Activated naive CD4-positive, alpha-beta T cell treated with anti-CD3 and anti-CD28 coated beads for 36 hours (primary cell): Measurements from ENCODE around the gene KIF21A. TPM values are rescaled to one million over a fixed set of nuclear protein-coding genes. Genes with fewer than 3 reads are reported as not detected.

Experiments used
- CTCF ChIA-PET: fragments of 350-600 bp; sonication (Branson Sonifier 250); formaldehyde crosslinking; loops from one replicate; lab custom pipeline; 2021; ENCODE audit warnings: antibody characterized with exemption; lab: Charles Lee
- DNase-seq: peaks from one replicate; pipeline ENCODE4 v3.0.0-alpha.2; 2020
- H3K27ac Mint-ChIP-seq: one replicate; pipeline ENCODE4 v1.8.0; 2021; ENCODE audit warnings: mild to moderate bottlenecking, mixed read lengths
- H3K27me3 Mint-ChIP-seq: one replicate; pipeline ENCODE4 v1.8.0; 2021; ENCODE audit warnings: low read depth, mixed read lengths
- H3K36me3 Mint-ChIP-seq: one replicate; pipeline ENCODE4 v1.8.0; 2021; ENCODE audit warnings: low read depth, mixed read lengths
- H3K4me1 Mint-ChIP-seq: one replicate; pipeline ENCODE4 v1.8.0; 2021; ENCODE audit warnings: low read depth, mixed read lengths
- H3K4me3 Mint-ChIP-seq: one replicate; pipeline ENCODE4 v1.8.0; 2021; ENCODE audit warnings: mild to moderate bottlenecking, moderate library complexity, mixed read lengths
- H3K9me3 Mint-ChIP-seq: one replicate; pipeline ENCODE4 v1.8.0; 2021; ENCODE audit warnings: mixed read lengths
- intact Hi-C: fragments of 100-400 bp; cut with micrococcal nuclease; formaldehyde crosslinking; loops from one replicate; pipeline ENCODE4 v1.15.1; 2023
- total RNA-seq, 2 experiments: library from RNA; stranded (reverse); gene quantifications; one replicate each; pipeline ENCODE4 v1.2.3, GENCODE V29; 2021

The KIF21A gene
- total RNA-seq, 2 experiments from 2014 or later = 21.4 to 22.0 TPM

DNA sequence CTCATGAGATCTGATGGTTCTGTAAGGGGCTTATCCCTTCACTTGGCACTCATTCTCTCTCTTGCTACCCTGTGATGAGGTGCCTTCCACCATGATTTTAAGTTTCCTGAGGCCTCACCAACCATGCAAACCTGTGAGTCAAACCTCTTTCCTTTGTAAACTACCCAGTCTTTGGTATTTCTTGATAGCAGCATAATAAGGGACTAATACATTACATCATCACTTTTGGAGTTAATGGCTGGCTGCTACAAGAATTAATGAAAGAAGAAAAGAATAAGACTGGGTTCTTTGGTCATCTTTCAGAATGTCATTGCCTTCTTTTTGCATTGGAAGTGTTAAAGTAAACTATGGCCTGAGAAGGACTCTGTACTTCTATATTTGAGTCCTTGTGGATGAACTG lies 5.1 kb upstream of the KIF21A start:
- Mint-ChIP-seq H3K4me1 (peaks cover 3% of the 10 kb centered on the region), H3K27ac (no peak overlapping the region), H3K9me3 (no peaks in the 10 kb centered on the region), H3K4me3 (no peak overlapping the region), H3K27me3 (no peaks in the 10 kb centered on the region), H3K36me3 (no peaks in the 10 kb centered on the region)
- intact Hi-C loops = no loop called here
- CTCF ChIA-PET = no interaction called here
- no peak for DNase-seq

DNA sequence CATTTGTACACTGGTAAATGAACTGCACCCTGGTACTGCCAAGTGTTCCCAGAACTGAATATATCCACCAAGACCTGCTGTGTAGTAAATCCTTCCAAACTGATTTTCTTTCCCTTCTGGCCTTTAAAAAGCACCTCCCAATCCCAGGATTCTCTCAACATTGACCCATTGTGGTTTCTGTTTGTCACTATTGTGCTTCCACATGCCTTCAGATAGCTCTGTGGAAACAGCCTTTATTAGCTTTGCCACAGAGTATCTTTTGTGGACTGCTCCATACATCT lies 949 bp upstream of the KIF21A start:
- Mint-ChIP-seq H3K4me3 (peak overlapping the region; percentile 70), H3K4me1 (peaks cover 14% of the 10 kb centered on the region), H3K27me3 (no peaks in the 10 kb centered on the region), H3K27ac (no peak overlapping the region), H3K36me3 (no peaks in the 10 kb centered on the region), H3K9me3 (no peaks in the 10 kb centered on the region)
- no peak for DNase-seq
- intact Hi-C loops = loop anchor here (1.0 to 2.0 kb wide), 8 partner anchors 23 to 1127 kb away; partner anchors contain the start of genes ALG10B and SLC2A13
- CTCF ChIA-PET = interaction anchor here (0.5 to 1.7 kb wide), 4 partner anchors 68 to 176 kb away, joined by 3 to 5 read pairs (median 4); partner anchors contain the start of gene ABCD2

DNA sequence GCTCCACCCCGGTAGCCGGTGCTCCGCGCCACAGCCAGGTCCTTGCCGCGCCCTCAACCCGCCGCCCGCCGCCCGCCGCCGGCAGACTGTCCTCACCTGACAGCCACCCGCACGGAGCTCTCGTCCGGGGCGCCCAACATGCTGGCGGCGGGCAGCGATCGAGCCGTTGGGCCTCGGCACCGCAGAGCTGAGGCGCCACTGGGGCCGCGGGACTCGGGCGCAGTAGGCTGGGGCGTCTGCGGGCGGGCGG lies 164 bp downstream of the KIF21A start:
- H3K9me3 Mint-ChIP-seq = no peaks in the 10 kb centered on the region
- peak overlapping the region; percentile 85 for H3K4me3 Mint-ChIP-seq
- DNase-seq = no peak
- H3K4me1 Mint-ChIP-seq = peaks cover 14% of the 10 kb centered on the region
- H3K27ac Mint-ChIP-seq = peak overlapping the region; percentile 41
- CTCF ChIA-PET = interaction anchor here (1.7 kb wide), 1 partner anchor 67 kb away, joined by 5 read pairs; no protein-coding TSS in a partner anchor
- no peaks in the 10 kb centered on the region for H3K27me3 Mint-ChIP-seq
- no peaks in the 10 kb centered on the region for H3K36me3 Mint-ChIP-seq
- intact Hi-C loops = loop anchor here (1.0 to 2.0 kb wide), 8 partner anchors 25 to 1126 kb away; partner anchors contain the start of genes ALG10B and SLC2A13

GRCh38 chr12:39441963-39442830 lies 723 bp downstream of the KIF21A start:
- Mint-ChIP-seq H3K27me3 (no peaks in the 10 kb centered on the region), H3K27ac (peak overlapping the region; percentile 85), H3K4me1 (peaks cover 14% of the 10 kb centered on the region), H3K9me3 (no peaks in the 10 kb centered on the region), H3K4me3 (peak overlapping the region; percentile 85), H3K36me3 (no peaks in the 10 kb centered on the region)
- CTCF ChIA-PET = no interaction called here
- intact Hi-C loops = loop anchor here (2.0 kb wide), 5 partner anchors 69 to 1125 kb away; partner anchors contain the start of genes ALG10B and SLC2A13
- peak; percentile 38 for DNase-seq

DNA sequence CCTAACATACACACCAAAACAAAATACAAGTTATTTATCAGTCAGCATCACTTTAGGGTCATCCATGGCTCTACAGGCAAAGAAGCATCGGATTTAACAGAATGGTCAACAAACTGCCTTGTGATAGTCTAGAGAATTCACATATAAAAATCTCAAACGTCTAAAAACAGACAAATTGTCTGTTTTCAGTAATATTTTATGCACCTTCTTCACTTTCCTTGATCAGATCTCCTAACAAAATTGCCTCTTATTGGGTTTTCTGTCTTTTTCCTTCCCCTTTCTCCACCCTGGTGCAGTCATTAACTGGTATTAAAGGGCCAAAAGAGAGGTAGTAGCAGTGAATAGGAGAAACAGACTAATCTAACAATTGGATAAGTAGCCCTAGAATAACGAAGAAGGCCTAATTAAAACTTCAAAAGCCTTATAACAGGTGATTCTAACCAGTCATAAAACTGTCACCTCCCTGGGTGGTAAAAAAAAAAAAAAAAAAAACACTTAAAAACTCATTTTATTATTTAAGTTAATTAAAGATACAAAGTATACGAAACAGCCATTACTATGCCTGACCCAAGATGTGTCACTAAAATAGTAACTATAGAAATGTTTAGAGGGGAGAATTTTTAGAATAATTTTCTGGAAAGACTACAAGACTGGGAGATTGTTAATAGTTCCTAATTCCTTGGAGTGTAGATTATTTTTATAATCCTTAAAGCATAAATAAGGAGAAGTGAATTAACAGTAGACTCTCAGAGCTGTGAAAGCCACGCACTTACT lies 1.5 kb downstream of the KIF21A start:
- no peak for DNase-seq
- Mint-ChIP-seq H3K4me3 (peak overlapping the region; percentile 85), H3K27me3 (no peaks in the 10 kb centered on the region), H3K4me1 (peaks cover 14% of the 10 kb centered on the region), H3K36me3 (no peaks in the 10 kb centered on the region), H3K27ac (no peak overlapping the region), H3K9me3 (no peaks in the 10 kb centered on the region)
- intact Hi-C loops = no loop called here
- CTCF ChIA-PET = interaction anchor here (0.8 kb wide), 1 partner anchor 14 kb away, joined by 3 read pairs; no protein-coding TSS in a partner anchor

- no peak overlapping the region for H3K27ac Mint-ChIP-seq
- H3K27me3 Mint-ChIP-seq = no peaks in the 10 kb centered on the region
- H3K4me3 Mint-ChIP-seq = peak overlapping the region; percentile 27
- no peaks in the 10 kb centered on the region for H3K9me3 Mint-ChIP-seq
- CTCF ChIA-PET = interaction anchor here (0.6 to 0.8 kb wide), 2 partner anchors 15 to 225 kb away, joined by 3 read pairs; no protein-coding TSS in a partner anchor
- intact Hi-C loops = no loop called here
- no peak for DNase-seq
- peaks cover 14% of the 10 kb centered on the region for H3K4me1 Mint-ChIP-seq
- H3K36me3 Mint-ChIP-seq = no peaks in the 10 kb centered on the region
Measured at GRCh38 chr12:39440781-39441180, 2.1 kb downstream of the KIF21A start.

- Mint-ChIP-seq H3K9me3 (no peaks in the 10 kb centered on the region), H3K27ac (no peak overlapping the region), H3K27me3 (no peaks in the 10 kb centered on the region), H3K36me3 (no peaks in the 10 kb centered on the region), H3K4me3 (no peak overlapping the region), H3K4me1 (peaks cover 14% of the 10 kb centered on the region)
- intact Hi-C loops = no loop called here
- CTCF ChIA-PET = interaction anchor here (0.6 to 0.8 kb wide), 3 partner anchors 16 to 226 kb away, joined by 3 read pairs; no protein-coding TSS in a partner anchor
- DNase-seq = no peak
Measured at GRCh38 chr12:39440101-39440500, 2.8 kb downstream of the KIF21A start.

DNA sequence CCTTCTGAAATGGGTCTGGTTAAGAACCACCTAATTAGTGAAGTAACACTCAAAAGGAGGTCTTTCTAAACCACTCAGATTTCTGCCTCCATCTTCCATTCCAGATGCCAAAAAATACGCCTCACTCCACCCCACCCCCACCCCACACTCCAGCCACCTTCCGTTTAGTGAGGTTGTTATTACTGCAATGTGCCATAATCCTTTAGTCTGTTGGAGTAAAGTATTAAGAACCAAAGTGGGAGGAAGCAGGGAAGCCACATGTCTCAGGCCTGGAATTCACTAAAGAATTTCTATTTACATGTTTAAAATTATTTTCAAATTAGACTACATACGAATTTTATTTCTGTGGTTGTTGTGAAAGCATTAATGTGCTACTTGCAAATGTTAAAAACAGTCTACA lies 7.4 kb downstream of the KIF21A start:
- no peaks in the 10 kb centered on the region for H3K27me3 Mint-ChIP-seq
- H3K9me3 Mint-ChIP-seq = no peaks in the 10 kb centered on the region
- H3K27ac Mint-ChIP-seq = no peak overlapping the region
- H3K4me1 Mint-ChIP-seq = no peaks in the 10 kb centered on the region
- H3K4me3 Mint-ChIP-seq = no peak overlapping the region
- H3K36me3 Mint-ChIP-seq = peaks cover 2% of the 10 kb centered on the region
- intact Hi-C loops = no loop called here
- CTCF ChIA-PET = interaction anchor here (0.6 kb wide), 1 partner anchor 560 kb away, joined by 3 read pairs; no protein-coding TSS in a partner anchor
- DNase-seq = no peak

GRCh38 chr12:39431797-39432196 lies 11.1 kb downstream of the KIF21A start:
- H3K4me3 Mint-ChIP-seq = no peak overlapping the region
- intact Hi-C loops = no loop called here
- H3K27ac Mint-ChIP-seq = no peak overlapping the region
- DNase-seq = no peak
- peaks cover 2% of the 10 kb centered on the region for H3K36me3 Mint-ChIP-seq
- no peaks in the 10 kb centered on the region for H3K27me3 Mint-ChIP-seq
- no peaks in the 10 kb centered on the region for H3K9me3 Mint-ChIP-seq
- CTCF ChIA-PET = no interaction called here
- H3K4me1 Mint-ChIP-seq = no peaks in the 10 kb centered on the region

DNA sequence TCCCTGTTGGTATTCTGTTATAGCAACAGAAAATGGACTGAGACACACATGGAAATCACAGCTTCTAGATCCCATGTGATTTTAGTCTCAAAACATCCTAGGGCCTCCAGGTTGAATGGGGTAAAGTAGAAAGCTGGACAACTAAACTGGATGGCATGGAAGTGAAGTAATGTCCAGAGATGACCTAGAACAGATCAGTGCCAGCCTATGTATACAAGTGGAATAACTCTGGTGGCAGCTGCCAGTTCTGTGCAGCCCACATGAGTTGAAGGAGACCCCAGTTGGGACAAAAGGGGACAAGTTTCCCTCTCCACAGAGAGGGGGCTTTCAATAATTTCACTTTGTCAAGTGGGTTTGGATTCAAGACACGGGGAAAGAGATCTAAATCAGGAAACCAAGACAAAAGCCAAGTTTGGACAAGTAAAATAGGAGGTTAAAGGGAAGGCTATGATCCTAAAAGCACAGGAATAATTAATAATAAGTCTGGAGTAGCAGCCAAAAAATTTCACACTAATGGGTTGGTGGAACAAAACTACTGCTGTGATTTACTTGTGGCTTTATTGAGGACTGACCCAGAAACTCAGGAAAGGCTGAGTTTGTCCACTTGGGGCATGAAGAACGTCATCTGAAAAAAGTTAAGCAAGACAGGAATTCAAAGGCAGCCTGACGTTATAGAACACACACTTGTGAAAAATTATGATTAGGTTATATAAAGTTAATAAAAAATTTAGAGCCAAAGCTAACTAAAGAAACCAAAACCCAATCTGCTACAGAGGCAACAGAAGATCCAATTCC lies 11.7 kb downstream of the KIF21A start:
- no peak for DNase-seq
- intact Hi-C loops = no loop called here
- Mint-ChIP-seq H3K27me3 (no peaks in the 10 kb centered on the region), H3K9me3 (no peaks in the 10 kb centered on the region), H3K4me3 (no peak overlapping the region), H3K36me3 (peaks cover 2% of the 10 kb centered on the region), H3K27ac (no peak overlapping the region), H3K4me1 (no peaks in the 10 kb centered on the region)
- CTCF ChIA-PET = interaction anchor here (0.6 kb wide), 1 partner anchor 14 kb away, joined by 3 read pairs; no protein-coding TSS in a partner anchor

GRCh38 chr12:39429809-39430208 lies 13.1 kb downstream of the KIF21A start:
- Mint-ChIP-seq H3K4me1 (no peaks in the 10 kb centered on the region), H3K9me3 (no peaks in the 10 kb centered on the region), H3K27me3 (no peaks in the 10 kb centered on the region), H3K4me3 (no peak overlapping the region), H3K36me3 (peaks cover 2% of the 10 kb centered on the region), H3K27ac (no peak overlapping the region)
- CTCF ChIA-PET = no interaction called here
- DNase-seq = no peak
- intact Hi-C loops = no loop called here

GRCh38 chr12:39427360-39427808 lies 15.5 kb downstream of the KIF21A start:
- no peak for DNase-seq
- Mint-ChIP-seq H3K27ac (no peak overlapping the region), H3K4me3 (no peak overlapping the region), H3K27me3 (no peaks in the 10 kb centered on the region), H3K4me1 (no peaks in the 10 kb centered on the region), H3K36me3 (peaks cover 2% of the 10 kb centered on the region), H3K9me3 (no peaks in the 10 kb centered on the region)
- CTCF ChIA-PET = interaction anchor here (0.6 kb wide), 1 partner anchor 285 kb away, joined by 3 read pairs; no protein-coding TSS in a partner anchor
- intact Hi-C loops = no loop called here
